Ishikawa (cell line): ENCODE results near the gene TSPAN4.

Experiments used
- CEBPB ChIP-seq: IDR thresholded peaks from 2 replicates; pipeline ENCODE4 v1.6.1; 2012
- CREB1 ChIP-seq: IDR thresholded peaks from 2 replicates; pipeline ENCODE4 v1.6.1; 2012; ENCODE audit warnings: low read depth
- EGR1 ChIP-seq: IDR thresholded peaks from 2 replicates; pipeline ENCODE4 v1.6.1; 2012
- EP300 ChIP-seq: IDR thresholded peaks from 2 replicates; pipeline ENCODE4 v1.6.1; 2012; ENCODE audit warnings: borderline replicate concordance
- FOXM1 ChIP-seq: IDR thresholded peaks from 2 replicates; pipeline ENCODE4 v1.6.1; 2012; ENCODE audit warnings: low read depth, borderline replicate concordance
- MAX ChIP-seq: IDR thresholded peaks from 2 replicates; pipeline ENCODE4 v1.6.1; 2012
- NFIC ChIP-seq: IDR thresholded peaks from 2 replicates; pipeline ENCODE4 v1.6.1; 2012
- RAD21 ChIP-seq: IDR thresholded peaks from 2 replicates; pipeline ENCODE4 v1.6.1; 2012; ENCODE audit warnings: low read depth
- TAF1 ChIP-seq: IDR thresholded peaks from 2 replicates; pipeline ENCODE4 v1.6.1; 2012; ENCODE audit warnings: low read depth, mild to moderate bottlenecking
- TCF12 ChIP-seq: IDR thresholded peaks from 2 replicates; pipeline ENCODE4 v1.6.1; 2012; ENCODE audit warnings: low read depth
- TEAD4 ChIP-seq: IDR thresholded peaks from 2 replicates; pipeline ENCODE4 v1.6.1; 2012
- YY1 ChIP-seq: IDR thresholded peaks from 2 replicates; pipeline ENCODE4 v1.6.1; 2012; ENCODE audit warnings: low read depth
- ZBTB7A ChIP-seq: IDR thresholded peaks from 2 replicates; pipeline ENCODE4 v1.6.1; 2012; ENCODE audit warnings: low read depth
- TF ChIP-seq, protein P1 (sequence below): IDR thresholded peaks from 2 replicates; pipeline ENCODE4 v1.6.1; 2012; ENCODE audit warnings: low read depth, mild to moderate bottlenecking
- TF ChIP-seq, protein P2 (sequence below): IDR thresholded peaks from 2 replicates; pipeline ENCODE4 v1.6.1; 2012

TSPAN4 gene

DNA sequence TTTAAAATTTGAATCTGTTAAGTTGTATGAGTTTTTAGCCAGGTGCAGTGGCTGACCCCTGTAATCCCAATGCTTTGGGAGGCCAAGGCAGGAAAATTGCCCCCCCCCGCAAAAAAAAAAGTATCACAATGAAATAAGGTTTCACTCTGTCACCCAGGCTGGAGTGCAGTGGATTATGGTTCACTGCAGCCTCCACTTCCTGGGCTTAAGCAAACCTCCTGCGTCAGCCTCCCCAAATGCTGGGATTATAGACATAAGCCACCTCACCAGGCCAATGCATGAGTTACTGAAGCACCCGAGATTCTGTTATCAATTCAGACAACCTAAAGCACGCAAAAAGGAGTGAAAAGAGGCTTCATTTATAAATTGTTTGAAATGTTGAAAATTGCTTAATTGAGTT lies 70.4 kb downstream of the TSPAN4 start:
- TF ChIP-seq EGR1 (no peak), NFIC (no peak), FOXM1 (no peak), EP300 (no peak), TEAD4 (no peak), TAF1 (no peak), YY1 (no peak)

GRCh38 chr11:914204-914603 lies 71.6 kb downstream of the TSPAN4 start:
- TF ChIP-seq EP300 (no peak), TCF12 (no peak), TEAD4 (no peak), EGR1 (no peak), CREB1 (no peak), CEBPB (no peak)
- TF ChIP-seq, protein P1, sequence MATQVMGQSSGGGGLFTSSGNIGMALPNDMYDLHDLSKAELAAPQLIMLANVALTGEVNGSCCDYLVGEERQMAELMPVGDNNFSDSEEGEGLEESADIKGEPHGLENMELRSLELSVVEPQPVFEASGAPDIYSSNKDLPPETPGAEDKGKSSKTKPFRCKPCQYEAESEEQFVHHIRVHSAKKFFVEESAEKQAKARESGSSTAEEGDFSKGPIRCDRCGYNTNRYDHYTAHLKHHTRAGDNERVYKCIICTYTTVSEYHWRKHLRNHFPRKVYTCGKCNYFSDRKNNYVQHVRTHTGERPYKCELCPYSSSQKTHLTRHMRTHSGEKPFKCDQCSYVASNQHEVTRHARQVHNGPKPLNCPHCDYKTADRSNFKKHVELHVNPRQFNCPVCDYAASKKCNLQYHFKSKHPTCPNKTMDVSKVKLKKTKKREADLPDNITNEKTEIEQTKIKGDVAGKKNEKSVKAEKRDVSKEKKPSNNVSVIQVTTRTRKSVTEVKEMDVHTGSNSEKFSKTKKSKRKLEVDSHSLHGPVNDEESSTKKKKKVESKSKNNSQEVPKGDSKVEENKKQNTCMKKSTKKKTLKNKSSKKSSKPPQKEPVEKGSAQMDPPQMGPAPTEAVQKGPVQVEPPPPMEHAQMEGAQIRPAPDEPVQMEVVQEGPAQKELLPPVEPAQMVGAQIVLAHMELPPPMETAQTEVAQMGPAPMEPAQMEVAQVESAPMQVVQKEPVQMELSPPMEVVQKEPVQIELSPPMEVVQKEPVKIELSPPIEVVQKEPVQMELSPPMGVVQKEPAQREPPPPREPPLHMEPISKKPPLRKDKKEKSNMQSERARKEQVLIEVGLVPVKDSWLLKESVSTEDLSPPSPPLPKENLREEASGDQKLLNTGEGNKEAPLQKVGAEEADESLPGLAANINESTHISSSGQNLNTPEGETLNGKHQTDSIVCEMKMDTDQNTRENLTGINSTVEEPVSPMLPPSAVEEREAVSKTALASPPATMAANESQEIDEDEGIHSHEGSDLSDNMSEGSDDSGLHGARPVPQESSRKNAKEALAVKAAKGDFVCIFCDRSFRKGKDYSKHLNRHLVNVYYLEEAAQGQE, result no peak
- TF ChIP-seq, protein P2, sequence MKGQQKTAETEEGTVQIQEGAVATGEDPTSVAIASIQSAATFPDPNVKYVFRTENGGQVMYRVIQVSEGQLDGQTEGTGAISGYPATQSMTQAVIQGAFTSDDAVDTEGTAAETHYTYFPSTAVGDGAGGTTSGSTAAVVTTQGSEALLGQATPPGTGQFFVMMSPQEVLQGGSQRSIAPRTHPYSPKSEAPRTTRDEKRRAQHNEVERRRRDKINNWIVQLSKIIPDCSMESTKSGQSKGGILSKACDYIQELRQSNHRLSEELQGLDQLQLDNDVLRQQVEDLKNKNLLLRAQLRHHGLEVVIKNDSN, result no peak

DNA sequence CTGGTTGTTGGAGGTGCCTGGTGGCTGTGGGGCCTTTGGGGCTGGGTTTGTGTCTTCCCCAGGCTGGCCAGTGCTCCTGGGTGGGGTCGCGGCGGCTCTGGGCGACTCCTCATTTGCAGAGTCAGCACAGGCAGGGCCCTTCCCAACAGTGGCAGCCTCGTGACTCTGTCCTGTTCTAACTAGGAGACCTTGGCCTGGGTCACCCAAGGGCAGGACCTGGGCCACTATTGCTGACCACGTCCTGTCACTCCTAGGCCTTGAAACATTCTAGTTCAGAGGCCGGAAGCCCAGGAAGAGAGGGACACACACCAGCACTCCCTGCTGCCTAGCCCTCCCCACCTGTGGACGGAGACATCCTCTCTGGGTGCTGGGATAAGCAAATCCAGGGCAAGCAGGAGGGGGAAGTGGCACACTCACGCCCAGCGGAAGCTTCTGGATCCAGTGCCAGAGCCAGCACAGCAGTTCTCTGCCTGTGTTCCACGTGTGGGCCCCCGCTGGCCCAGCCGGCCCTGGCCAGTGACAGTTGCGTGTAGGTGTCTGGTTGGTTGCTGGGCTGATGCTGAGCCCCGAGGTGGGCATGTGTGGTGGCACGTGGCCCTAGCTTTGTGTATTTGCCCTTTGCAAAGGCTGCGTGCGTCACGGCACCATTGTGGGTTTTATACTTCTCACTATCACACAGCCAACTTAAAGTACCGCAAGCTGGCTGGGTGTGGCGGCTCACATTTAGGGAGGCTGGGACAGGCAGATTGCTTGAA lies 72.3 kb downstream of the TSPAN4 start:
- no peak for TF ChIP-seq EP300
- TF ChIP-seq CEBPB, result no peak
- no peak for TF ChIP-seq MAX
- TF ChIP-seq TCF12, result no peak
- TF ChIP-seq TEAD4, result no peak
- TF ChIP-seq FOXM1, result no peak
- TF ChIP-seq ZBTB7A, result no peak
- TF ChIP-seq YY1, result no peak
- TF ChIP-seq RAD21, result no peak
- TF ChIP-seq, protein P2, result no peak
- TF ChIP-seq, protein P1, result no peak
- TF ChIP-seq CREB1, result no peak
- TF ChIP-seq TAF1, result no peak
- no peak for TF ChIP-seq NFIC
- TF ChIP-seq EGR1, result no peak
